Heart left ventricle (tissue), 13 donors: ENCODE measurements around the gene EPHA5.

ENCODE experiments used
- POLR2A ChIP-seq, 2 donors: fragments of 450-650 bp; IDR thresholded peaks; one replicate each; pipeline ENCODE4 v1.6.1; 2017; ENCODE audit warnings: antibody characterized with exemption in 2 of 2, mild to moderate bottlenecking in 2 of 2, moderate library complexity in 2 of 2
- TF ChIP-seq, protein P1 (sequence below), 12 donors: fragments of 200-600 bp; sonication (generic) in 4 of 12; IDR thresholded peaks; one replicate each; pipeline versions ENCODE4 v1.5.0 to v1.8.0; 2018 to 2022; ENCODE audit warnings: antibody characterized with exemption in 12 of 12, mild to moderate bottlenecking in 5 of 12
- donor health status: ischemic (EF 13 %, LVEDD 7.1; RV severe dilation, severe dysfunction).
- donor health status: DM: no; HTN: yes; CAD: no.
- donor health status: DM: no; HTN: no; CAD: no.
- donor health status: ischemic (EF 25% LVEDD 6.9; RV normal size, moderate dysfunction).
- donor health status: ischemic (EF 25% LVEDD 5.7; RV mildly dilated, moderate dysfunction).
- donor health status: ischemic (EF 35%, LVEDD 5.7; RV mildly dilated, moderate dysfunction).
- donor health status: nonischemic (EF 11% LVEDD 7.7; RV severe dilation, severe dysfunction).
- donor health status: DM: yes; HTN: yes; CAD: no.
- donor health status: PGD.
- donor health status: ischemic (EF 29% LVEDD 5.4; RV normal size, mild dysfunction).
- donor health status: nonischemic (EF 23%, LVEDD 6.1; RV moderate dilation, normal function).

DNA sequence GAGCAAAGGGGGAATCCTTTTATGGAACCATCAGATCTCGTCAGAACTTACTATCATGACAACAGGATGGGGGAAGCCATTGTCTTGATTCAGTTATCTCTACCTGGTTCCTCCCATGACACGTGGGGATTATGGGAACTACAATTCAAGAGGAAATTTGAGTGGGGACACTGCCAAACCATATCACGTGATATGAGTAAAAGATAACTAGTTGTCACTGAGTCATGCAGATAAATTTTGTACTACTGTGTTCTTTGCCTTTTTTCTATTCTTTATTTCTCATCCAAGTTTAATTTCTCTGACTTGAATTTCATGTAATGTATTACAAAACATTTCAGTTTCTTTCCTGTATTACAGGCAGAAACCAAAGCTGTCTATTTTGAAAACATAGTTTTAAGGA, 383.2 kb downstream of the EPHA5 start:
- TF ChIP-seq, protein P1, sequence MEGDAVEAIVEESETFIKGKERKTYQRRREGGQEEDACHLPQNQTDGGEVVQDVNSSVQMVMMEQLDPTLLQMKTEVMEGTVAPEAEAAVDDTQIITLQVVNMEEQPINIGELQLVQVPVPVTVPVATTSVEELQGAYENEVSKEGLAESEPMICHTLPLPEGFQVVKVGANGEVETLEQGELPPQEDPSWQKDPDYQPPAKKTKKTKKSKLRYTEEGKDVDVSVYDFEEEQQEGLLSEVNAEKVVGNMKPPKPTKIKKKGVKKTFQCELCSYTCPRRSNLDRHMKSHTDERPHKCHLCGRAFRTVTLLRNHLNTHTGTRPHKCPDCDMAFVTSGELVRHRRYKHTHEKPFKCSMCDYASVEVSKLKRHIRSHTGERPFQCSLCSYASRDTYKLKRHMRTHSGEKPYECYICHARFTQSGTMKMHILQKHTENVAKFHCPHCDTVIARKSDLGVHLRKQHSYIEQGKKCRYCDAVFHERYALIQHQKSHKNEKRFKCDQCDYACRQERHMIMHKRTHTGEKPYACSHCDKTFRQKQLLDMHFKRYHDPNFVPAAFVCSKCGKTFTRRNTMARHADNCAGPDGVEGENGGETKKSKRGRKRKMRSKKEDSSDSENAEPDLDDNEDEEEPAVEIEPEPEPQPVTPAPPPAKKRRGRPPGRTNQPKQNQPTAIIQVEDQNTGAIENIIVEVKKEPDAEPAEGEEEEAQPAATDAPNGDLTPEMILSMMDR (IDR thresholded peaks at IDR 0.05): no peak
- TF ChIP-seq POLR2A (IDR thresholded peaks at IDR 0.05): no peak
